RWPE2 (cell line): ENCODE data around the gene HOXA11.
A peak's percentile ranks its signal among the peaks of the same experiment; 100 is the strongest.

ENCODE experiments used
- ATAC-seq: fragments of 200-7000 bp; cut with Tn5 transposase; 3 replicates; pipeline ENCODE4 v1.9.1; 2021; ENCODE audit warnings: low read depth
- DNase-seq: peaks from one replicate; pipeline ENCODE4 v3.0.0-alpha.2; 2020; ENCODE audit warnings: low spot score
- H3K27ac ChIP-seq: fragments of 450-650 bp; 2 replicates; pipeline ENCODE4 v1.5.1; 2017; ENCODE audit warnings: mild to moderate bottlenecking; ENCODE audit not compliant: poor library complexity, severe bottlenecking
- H3K27me3 ChIP-seq: fragments of 250-450 bp; sonication (Bioruptor Pico); 2 replicates; pipeline ENCODE4 v1.5.1; 2021; ENCODE audit warnings: mild to moderate bottlenecking, moderate library complexity; ENCODE audit not compliant: insufficient read depth, poor library complexity, severe bottlenecking
- H3K36me3 ChIP-seq: fragments of 250-450 bp; sonication (Bioruptor Pico); 2 replicates; pipeline ENCODE4 v1.5.1; 2020; ENCODE audit warnings: low read depth, mild to moderate bottlenecking, moderate library complexity
- H3K4me1 ChIP-seq: fragments of 250-450 bp; sonication (Bioruptor Pico); 2 replicates; pipeline ENCODE4 v1.5.1; 2021; ENCODE audit warnings: mild to moderate bottlenecking, moderate library complexity; ENCODE audit not compliant: insufficient read depth, poor library complexity, severe bottlenecking
- H3K4me3 ChIP-seq: fragments of 250-450 bp; sonication (Bioruptor Pico); 2 replicates; pipeline ENCODE4 v1.5.1; 2021; ENCODE audit warnings: mild to moderate bottlenecking, moderate library complexity; ENCODE audit not compliant: severe bottlenecking
- H3K9me3 ChIP-seq: fragments of 250-450 bp; sonication (Bioruptor Pico); 2 replicates; pipeline ENCODE4 v1.5.1; 2021; ENCODE audit warnings: mild to moderate bottlenecking, moderate library complexity; ENCODE audit not compliant: severe bottlenecking
- CTCF ChIP-seq: fragments of 450-650 bp; IDR thresholded peaks from one replicate; pipeline ENCODE4 v1.5.1; 2017; ENCODE audit warnings: mild to moderate bottlenecking, moderate library complexity; ENCODE audit not compliant: poor library complexity, severe bottlenecking

The HOXA11 gene

GRCh38 chr7:27185854-27186667 lies 1.0 kb upstream of the HOXA11 start:
- Histone ChIP-seq H3K27ac (peak overlapping the region; percentile 92), H3K4me1 (peaks cover 30% of the 10 kb centered on the region), H3K4me3 (peak overlapping the region; percentile 49), H3K9me3 (no peaks in the 10 kb centered on the region), H3K36me3 (no peaks in the 10 kb centered on the region), H3K27me3 (no peaks in the 10 kb centered on the region)
- TF ChIP-seq CTCF: no peak
- peak; percentile 8; the same call in 2 of the 3 replicates for ATAC-seq
- DNase-seq: peak; percentile 57

GRCh38 chr7:27184337-27185012 lies 557 bp downstream of the HOXA11 start:
- no peaks in the 10 kb centered on the region for H3K36me3 ChIP-seq
- peak; percentile 66 for DNase-seq
- no peaks in the 10 kb centered on the region for H3K9me3 ChIP-seq
- H3K4me1 ChIP-seq: peaks cover 25% of the 10 kb centered on the region
- peak; percentile 2 for ATAC-seq
- H3K4me3 ChIP-seq: peak overlapping the region; percentile 49
- no peaks in the 10 kb centered on the region for H3K27me3 ChIP-seq
- peak overlapping the region; percentile 92 for H3K27ac ChIP-seq
- no peak for TF ChIP-seq CTCF

GRCh38 chr7:27183682-27184336 lies 1.2 kb downstream of the HOXA11 start:
- no peaks in the 10 kb centered on the region for H3K36me3 ChIP-seq
- no peaks in the 10 kb centered on the region for H3K27me3 ChIP-seq
- peak overlapping the region; percentile 92 for H3K27ac ChIP-seq
- no peak for TF ChIP-seq CTCF
- H3K4me1 ChIP-seq: peaks cover 20% of the 10 kb centered on the region
- peak overlapping the region; percentile 49 for H3K4me3 ChIP-seq
- DNase-seq (no peak), ATAC-seq (no peak)
- no peaks in the 10 kb centered on the region for H3K9me3 ChIP-seq

- Histone ChIP-seq H3K27ac (peak overlapping the region; percentile 92), H3K27me3 (no peaks in the 10 kb centered on the region), H3K36me3 (no peaks in the 10 kb centered on the region), H3K4me1 (peaks cover 13% of the 10 kb centered on the region), H3K9me3 (no peaks in the 10 kb centered on the region), H3K4me3 (peak overlapping the region; percentile 49)
- DNase-seq (peak; percentile 62), ATAC-seq (no peak)
- no peak for TF ChIP-seq CTCF
These were observed 2.0 kb downstream of the HOXA11 start for GRCh38 chr7:27182861-27183681.
